HCEC 1CT (cell line): ENCODE results near the gene CTSW.

ENCODE experiments used
- DNase-seq: peaks from one replicate; pipeline ENCODE4 v3.0.0-alpha.2; 2017

CTSW gene

GRCh38 chr11:65906602-65907001 lies 27.0 kb downstream of the CTSW start:
- DNase-seq, result no peak

- DNase-seq, result no peak
Observed at GRCh38 chr11:65907878-65908277, 28.2 kb downstream of the CTSW start.

- DNase-seq, result peak; percentile 93
Observed at GRCh38 chr11:65911682-65912568, 32.3 kb downstream of the CTSW start.

- DNase-seq, result peak; percentile 83
Observed at GRCh38 chr11:65912845-65913244, 33.2 kb downstream of the CTSW start.

- DNase-seq, result peak; percentile 73
Observed at GRCh38 chr11:65915101-65915820, 35.6 kb downstream of the CTSW start.

- DNase-seq, result peak; percentile 99
Observed at GRCh38 chr11:65915821-65916251, 36.2 kb downstream of the CTSW start.

- no peak for DNase-seq
Observed at GRCh38 chr11:65916391-65916790, 36.8 kb downstream of the CTSW start.

GRCh38 chr11:65917077-65917433 lies 37.4 kb downstream of the CTSW start:
- no peak for DNase-seq

GRCh38 chr11:65917434-65918210 lies 38.0 kb downstream of the CTSW start:
- DNase-seq, result no peak

- DNase-seq, result no peak
Observed at GRCh38 chr11:65918211-65919140, 38.8 kb downstream of the CTSW start, which contains the start of gene C11orf68. C11orf68 (minus strand) TSS chr11:65919062; CDS start chr11:65919031, 31 bp downstream.

GRCh38 chr11:65919141-65919572 lies 39.5 kb downstream of the CTSW start, which contains the start of gene DRAP1:
DRAP1 (plus strand) TSS chr11:65919426; CDS start chr11:65919502, 76 bp downstream.
- DNase-seq, result peak; percentile 99

GRCh38 chr11:65919573-65920371 lies 40.1 kb downstream of the CTSW start:
- no peak for DNase-seq

GRCh38 chr11:65920372-65920802 lies 40.8 kb downstream of the CTSW start:
- DNase-seq, result no peak

GRCh38 chr11:65921033-65921555 lies 41.5 kb downstream of the CTSW start:
- no peak for DNase-seq

GRCh38 chr11:65921876-65922275 lies 42.2 kb downstream of the CTSW start:
- no peak for DNase-seq

GRCh38 chr11:65922565-65922964 lies 42.9 kb downstream of the CTSW start:
- no peak for DNase-seq

GRCh38 chr11:65925397-65925796 lies 45.8 kb downstream of the CTSW start:
- no peak for DNase-seq

GRCh38 chr11:65927904-65928397 lies 48.3 kb downstream of the CTSW start:
- no peak for DNase-seq

GRCh38 chr11:65928667-65929066 lies 49.0 kb downstream of the CTSW start:
- DNase-seq, result no peak

GRCh38 chr11:65931773-65932557 lies 52.3 kb downstream of the CTSW start:
- no peak for DNase-seq
